HCEC 1CT (cell line): Measurements from ENCODE around the gene SHE.
"Not testable (repeated sequence)": the region's sequence is repeated elsewhere in the genome, so short reads cannot be mapped to it uniquely, and the experiment has no call there.

Source experiments
- DNase-seq: peaks from one replicate; pipeline ENCODE4 v3.0.0-alpha.2; 2017

Gene SHE

GRCh38 chr1:154512760-154513159, 10.5 kb upstream of the SHE start:
- DNase-seq: no peak

- no peak for DNase-seq
Measured at GRCh38 chr1:154503898-154504297, 1.7 kb upstream of the SHE start.

DNA sequence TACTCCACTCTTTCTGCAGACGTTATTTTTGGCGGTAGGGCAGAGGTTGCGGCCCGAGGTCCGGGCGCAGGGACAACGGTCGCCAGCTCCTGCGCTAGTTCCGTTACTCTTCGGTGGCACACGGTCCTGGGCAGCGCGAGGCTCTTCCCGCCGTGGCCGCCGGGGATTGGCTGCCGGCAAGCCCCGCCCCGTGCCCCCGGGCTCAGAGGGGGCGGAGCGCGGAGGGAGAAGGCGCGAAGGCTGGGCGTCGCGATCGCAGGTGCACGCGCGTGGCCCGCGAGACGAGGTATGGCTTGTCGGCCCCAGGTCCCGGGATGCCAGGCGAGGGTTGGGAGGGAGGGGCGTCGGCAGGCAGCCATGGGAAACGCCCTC, 518 bp upstream of the SHE start:
- DNase-seq: no peak

DNA sequence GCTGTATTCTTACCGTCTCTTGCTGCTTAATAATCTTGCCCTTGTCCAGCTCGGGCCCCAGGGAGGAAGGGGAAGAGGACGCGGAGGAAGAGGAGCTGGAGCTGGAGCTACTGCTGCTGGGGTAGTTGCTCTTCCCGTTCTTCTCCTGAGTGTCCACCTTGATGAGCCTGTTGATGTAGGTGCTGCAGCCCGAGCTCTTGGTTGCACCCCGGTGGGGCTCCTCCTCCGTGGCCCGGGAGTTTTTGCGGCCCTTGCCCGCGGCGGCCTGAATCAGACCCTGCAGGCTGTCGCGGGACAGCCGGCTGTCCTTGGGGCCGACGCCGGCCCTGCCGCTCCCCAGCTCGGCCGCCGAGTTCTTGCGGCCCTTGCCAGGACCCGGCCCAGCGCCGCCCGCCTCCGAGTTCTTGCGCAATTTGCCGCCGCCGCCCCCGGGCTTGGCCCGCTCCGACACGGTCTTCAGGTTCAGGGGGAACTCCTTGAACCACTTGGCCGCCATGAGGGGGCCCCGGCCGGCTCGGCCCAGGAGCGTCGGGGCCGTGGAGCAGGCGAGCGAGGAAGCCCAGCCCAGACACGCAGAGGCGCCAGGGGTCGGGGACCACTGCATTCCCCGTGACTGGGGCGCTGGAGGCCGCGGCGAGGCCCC, 668 bp downstream of the SHE start:
- no peak for DNase-seq

DNA sequence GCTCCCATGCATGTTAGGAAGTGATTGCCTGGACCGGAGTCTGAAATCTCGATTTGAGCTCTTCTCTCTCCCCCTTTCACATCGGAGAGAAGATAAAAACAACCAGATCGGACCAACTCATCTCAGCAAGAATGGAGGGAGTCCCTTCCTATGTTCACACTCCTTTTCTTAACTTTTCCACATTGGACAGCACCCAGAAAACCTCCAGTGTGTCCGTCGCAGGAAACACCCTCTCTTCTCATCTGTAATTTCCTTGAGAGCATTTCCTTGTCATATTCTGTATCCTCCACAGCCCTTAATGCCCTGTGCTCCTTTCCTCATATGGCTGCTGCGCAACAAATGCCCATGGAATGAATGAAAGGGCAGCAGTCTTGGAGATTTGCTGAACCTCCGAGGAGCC, 1.7 kb downstream of the SHE start:
- DNase-seq: no peak

DNA sequence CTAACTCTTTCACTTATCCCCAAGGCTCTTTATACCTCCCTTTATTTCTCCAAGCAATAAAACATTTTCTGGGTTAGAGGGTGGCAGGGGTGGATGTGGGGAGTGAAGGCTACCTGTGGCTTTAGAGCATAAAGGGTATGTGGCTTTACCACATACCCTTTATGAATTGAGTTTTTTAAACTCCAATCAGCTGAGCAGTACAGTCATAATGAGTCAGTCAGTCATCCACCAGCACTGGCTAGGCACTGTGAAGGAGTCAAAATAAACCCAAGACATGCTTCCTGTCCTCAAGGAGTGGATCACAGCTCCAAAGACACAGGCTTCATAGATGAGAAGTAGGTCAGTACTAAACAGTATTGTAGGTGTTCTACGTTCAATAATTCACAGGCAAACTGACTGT, 2.8 kb downstream of the SHE start:
- peak; percentile 13 for DNase-seq

GRCh38 chr1:154497026-154497806, 5.0 kb downstream of the SHE start:
- no peak for DNase-seq

- no peak for DNase-seq
Measured at GRCh38 chr1:154496383-154496782, 5.8 kb downstream of the SHE start.

- no peak for DNase-seq
Measured at GRCh38 chr1:154495496-154496273, 6.5 kb downstream of the SHE start.

DNA sequence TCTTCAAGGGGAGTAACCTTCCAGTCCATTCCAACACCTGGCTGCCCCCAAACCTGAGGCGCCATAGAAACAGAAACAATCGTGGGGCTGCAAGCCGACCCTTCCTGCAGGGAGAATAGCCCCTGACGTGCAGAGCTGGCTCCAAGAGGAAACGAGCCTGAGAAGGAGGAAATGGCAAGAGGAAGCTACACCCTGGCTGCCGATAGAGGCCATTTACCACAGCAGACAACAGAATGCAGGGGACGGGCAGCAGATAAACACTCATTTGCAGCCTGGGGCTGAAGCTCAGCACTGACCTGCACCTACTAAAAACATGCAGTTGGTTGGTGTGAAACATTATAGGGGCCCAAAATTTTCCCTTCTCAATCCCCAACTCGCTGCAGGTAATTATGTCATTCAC, 8.9 kb downstream of the SHE start:
- DNase-seq: no peak

DNA sequence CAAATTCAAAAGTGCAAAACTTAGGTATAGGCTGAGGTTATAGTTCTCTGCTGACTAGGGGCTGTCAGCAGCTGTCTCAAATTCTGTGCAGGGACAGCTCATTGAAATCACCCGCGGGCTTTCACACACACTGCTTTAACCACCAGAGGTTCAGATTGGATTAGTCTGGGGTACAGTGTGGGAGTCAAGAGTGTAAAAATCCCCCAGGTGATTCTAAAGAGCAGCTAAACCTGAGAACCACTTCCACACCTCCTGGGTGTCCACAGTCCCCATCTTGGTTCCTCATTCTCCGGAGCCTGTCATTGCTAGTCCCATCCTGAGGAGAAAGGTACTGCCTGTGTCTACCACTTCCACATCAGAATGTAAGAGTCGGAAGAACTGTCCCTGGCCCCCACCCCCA, 10.1 kb downstream of the SHE start:
- DNase-seq: no peak

DNA sequence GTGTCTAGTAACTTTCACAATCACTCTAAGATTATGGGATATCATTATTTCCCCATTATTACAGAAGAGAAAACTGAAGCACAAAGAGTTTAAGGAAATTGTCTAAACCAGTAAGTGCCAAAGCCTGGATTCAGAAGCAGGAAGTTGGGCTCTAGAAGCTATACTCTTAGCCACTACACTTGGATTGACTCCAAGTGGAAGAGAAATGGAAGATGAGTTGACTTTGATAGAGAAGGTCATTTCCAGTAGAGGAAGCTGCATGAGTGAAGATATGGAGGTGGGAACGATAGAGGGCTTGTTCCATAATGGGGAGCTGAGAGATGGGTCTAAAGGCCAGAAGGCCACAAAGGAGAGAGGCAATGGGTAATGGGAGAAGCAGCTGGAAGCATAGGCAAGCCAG, 11.9 kb downstream of the SHE start:
- DNase-seq: no peak

GRCh38 chr1:154489695-154490274, 12.4 kb downstream of the SHE start:
- no peak for DNase-seq

DNA sequence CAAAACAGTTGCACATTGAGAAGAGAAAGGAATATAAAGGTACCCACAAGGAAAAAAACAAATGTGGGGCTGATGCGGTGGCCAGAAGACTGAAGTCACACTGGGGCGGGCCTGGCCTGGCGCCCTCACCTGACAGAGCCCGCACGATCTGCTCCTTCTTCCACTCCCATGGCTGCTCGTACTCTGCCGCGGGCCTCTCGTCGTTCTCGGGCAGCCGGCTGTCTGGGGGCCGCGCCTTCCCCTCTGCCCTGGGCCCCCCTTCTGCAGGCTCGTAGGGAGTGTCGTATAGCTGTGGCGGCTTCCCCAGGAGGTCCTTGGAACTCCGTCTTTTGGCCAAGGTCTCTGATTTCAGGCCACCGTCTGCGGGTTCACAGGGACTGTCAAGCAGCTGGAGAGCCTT, 13.3 kb downstream of the SHE start:
- no peak for DNase-seq

- DNase-seq: not testable (repeated sequence)
Measured at GRCh38 chr1:154486756-154487155, 15.5 kb downstream of the SHE start.

GRCh38 chr1:154485910-154486496, 16.2 kb downstream of the SHE start:
- DNase-seq: no peak

DNA sequence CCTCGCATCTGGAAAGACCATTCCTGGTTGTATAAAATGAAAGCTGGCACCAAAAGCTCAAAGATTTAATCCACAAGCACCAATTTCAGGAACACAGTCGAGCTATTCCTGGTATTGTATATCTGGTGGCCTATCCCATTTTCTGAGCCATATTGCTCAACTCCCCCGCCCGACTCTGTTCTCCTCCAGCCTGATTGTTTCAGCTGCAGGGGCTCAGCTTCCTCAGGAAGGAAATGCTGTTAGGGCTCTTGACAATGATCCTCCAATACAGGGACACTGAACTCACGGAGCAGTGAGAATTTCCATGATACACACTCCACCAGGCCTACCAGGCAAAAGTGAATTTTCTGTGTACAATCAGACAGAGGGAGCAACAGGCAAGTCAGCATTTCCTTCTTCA, 17.1 kb downstream of the SHE start:
- no peak for DNase-seq

GRCh38 chr1:154483941-154484803, 18.0 kb downstream of the SHE start:
- DNase-seq: no peak

- no peak for DNase-seq
Measured at GRCh38 chr1:154481053-154481452, 21.2 kb downstream of the SHE start.

DNA sequence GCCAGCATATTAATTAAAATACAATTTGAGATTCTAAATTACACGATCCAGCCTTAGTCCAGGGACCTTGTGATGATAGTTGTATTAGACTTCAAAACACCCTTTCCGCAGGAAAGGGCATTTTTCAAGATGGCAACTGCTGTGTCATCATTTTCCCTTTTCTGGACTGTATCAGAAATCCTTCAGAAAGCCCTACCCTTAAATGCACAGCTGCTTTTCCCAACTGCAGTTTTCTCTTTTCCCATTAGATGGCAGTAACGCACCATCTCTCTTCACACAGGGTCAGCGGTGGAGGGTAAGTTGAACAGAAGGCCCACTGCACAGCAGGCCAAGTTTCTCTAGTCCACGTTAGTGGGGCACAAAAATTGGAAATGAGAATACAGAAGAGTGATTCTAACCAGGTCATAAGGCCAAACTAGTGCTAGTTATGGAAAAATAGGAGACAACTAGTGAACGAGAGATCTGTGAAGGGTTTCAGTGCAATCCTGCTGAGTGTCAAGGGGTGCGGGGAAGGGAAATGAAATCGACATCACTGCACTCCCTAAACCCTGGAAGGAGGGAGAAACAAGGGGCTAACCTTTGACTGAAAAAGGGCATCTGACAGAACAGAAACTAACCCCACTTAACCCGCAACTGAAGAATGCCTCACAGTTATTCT, 22.3 kb downstream of the SHE start:
- DNase-seq: peak; percentile 67

DNA sequence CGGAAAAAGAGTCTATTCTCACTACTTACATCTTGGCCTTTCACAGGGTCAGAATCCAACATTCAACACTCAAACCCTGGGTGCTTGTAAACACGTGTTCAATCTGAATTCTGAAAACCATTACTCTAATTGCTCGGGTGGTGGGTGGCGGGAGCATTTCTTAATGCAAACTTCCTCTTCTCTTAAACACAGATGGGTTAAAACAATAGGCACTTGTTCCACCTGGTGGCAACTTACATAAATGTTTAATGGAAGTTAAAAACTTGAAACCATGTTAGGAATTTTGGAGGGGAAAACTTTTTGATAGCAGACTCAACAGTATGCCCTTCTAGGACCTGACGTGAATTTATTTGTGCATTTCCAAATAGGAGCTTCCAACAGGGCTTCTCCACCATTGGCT, 23.6 kb downstream of the SHE start:
- DNase-seq: peak; percentile 6

GRCh38 chr1:154478013-154478412, 24.2 kb downstream of the SHE start:
- no peak for DNase-seq
